Measurements from ENCODE around the gene UBE2S. TPM values are rescaled to one million over a fixed set of nuclear protein-coding genes. Genes with fewer than 3 reads are reported as not detected.

UBE2S gene
- total and polyA plus RNA-seq, 10 of the 15 experiments (the other 5 are each of a cell fraction or from before 2014, with no cell fraction given) = 2.3 to 640 (median 127) TPM

DNA sequence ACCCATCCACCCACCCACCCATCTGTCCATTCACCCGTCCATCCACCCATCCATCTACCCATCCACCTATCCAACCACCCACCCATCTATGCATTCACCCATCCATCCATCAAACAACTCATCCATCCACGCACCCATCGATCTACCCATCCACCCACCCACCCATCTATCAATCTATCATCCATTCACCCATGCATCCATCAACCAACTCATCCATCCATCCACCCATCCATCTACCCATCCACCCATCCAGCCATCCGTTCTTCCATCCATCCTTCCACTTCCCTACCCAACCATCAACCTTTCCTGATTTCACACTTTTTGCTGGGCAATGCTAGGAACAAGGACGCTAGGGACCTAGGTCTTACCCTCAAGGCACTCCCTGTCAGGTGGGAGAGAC lies 25.6 kb downstream of the UBE2S start:
- Histone ChIP-seq H3K4me2 (ENCODE audit: control insufficient read depth, insufficient read depth) (no peak overlapping the region), H3K27me3 (replicated peaks in 1 of 2; ENCODE audit: control insufficient read depth in 2 of 2, insufficient read depth in 2 of 2, low read length in 1 of 2) (no peaks in the 10 kb centered on the region), H2AFZ (ENCODE audit: control insufficient read depth, low read depth, low read length) (no peak overlapping the region), H3K79me2 (ENCODE audit: control insufficient read depth, insufficient read depth, low read length) (peaks cover 19% of the 10 kb centered on the region), H3K27ac (ENCODE audit: control insufficient read depth, insufficient read depth) (no peak overlapping the region), H3K9me3 (replicated peaks; ENCODE audit: control insufficient read depth, insufficient read depth, low read length) (no peaks in the 10 kb centered on the region), H3K9ac (ENCODE audit: control insufficient read depth, insufficient read depth, low read length) (no peak overlapping the region), H3K36me3 (ENCODE audit: control insufficient read depth in 2 of 2, insufficient read depth in 2 of 2, low read length in 1 of 2) (peaks cover 0 to 4% of the 10 kb centered on the region in 2 experiments; a peak in 1 of 4 replicates), H3K4me1 (ENCODE audit: control insufficient read depth, insufficient read depth, low read length) (peaks cover 11% of the 10 kb centered on the region), H4K20me1 (ENCODE audit: control insufficient read depth, insufficient read depth) (peaks cover 7% of the 10 kb centered on the region), H3K4me3 (no peak overlapping the region)
- ATAC-seq (no peak), FAIRE-seq (no peak), DNase-seq (ENCODE audit: low read depth, low spot score) (no peak)
- CTCF ChIA-PET = interaction anchor here (3.2 to 3.4 kb wide), 2 partner anchors 80 to 89 kb away, joined by 34 to 49 read pairs; no protein-coding TSS in a partner anchor
- intact Hi-C loops (cut with micrococcal nuclease; ENCODE audit: unreplicated experiment) = loop anchor here (5.0 to 10.0 kb wide), 3 partner anchors 80 to 767 kb away; partner anchors contain the start of gene PPP6R1
- RAD21 ChIA-PET (ENCODE audit: unreplicated experiment) = no interaction called here
- in situ Hi-C loops (cut with MboI) = no loop called here
- TF ChIP-seq MYB (IDR thresholded peaks at IDR 0.05; ENCODE audit: borderline replicate concordance, low read depth, low read length) (no peak), RAD51 (IDR thresholded peaks at IDR 0.05) (no peak), POU2F2 (IDR thresholded peaks at IDR 0.05; ENCODE audit: borderline replicate concordance, low read depth, low read length) (no peak), CHD2 (IDR thresholded peaks at IDR 0.05; ENCODE audit: borderline replicate concordance, low read depth, low read length) (no peak), KAT2A (conservative IDR thresholded peaks at IDR 0.05; ENCODE audit: control insufficient read depth, low read depth, low read length) (no peak), STAT3 (IDR thresholded peaks at IDR 0.05; ENCODE audit: low read depth, low read length) (no peak), ZNF217 (IDR thresholded peaks at IDR 0.05) (no peak), CREM (IDR thresholded peaks at IDR 0.05; ENCODE audit: low read depth) (no peak)
- TF ChIP-seq, protein P1, sequence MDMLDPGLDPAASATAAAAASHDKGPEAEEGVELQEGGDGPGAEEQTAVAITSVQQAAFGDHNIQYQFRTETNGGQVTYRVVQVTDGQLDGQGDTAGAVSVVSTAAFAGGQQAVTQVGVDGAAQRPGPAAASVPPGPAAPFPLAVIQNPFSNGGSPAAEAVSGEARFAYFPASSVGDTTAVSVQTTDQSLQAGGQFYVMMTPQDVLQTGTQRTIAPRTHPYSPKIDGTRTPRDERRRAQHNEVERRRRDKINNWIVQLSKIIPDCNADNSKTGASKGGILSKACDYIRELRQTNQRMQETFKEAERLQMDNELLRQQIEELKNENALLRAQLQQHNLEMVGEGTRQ (IDR thresholded peaks at IDR 0.05; ENCODE audit: borderline replicate concordance, low read depth, low read length) = no peak
- TF ChIP-seq, protein P2, sequence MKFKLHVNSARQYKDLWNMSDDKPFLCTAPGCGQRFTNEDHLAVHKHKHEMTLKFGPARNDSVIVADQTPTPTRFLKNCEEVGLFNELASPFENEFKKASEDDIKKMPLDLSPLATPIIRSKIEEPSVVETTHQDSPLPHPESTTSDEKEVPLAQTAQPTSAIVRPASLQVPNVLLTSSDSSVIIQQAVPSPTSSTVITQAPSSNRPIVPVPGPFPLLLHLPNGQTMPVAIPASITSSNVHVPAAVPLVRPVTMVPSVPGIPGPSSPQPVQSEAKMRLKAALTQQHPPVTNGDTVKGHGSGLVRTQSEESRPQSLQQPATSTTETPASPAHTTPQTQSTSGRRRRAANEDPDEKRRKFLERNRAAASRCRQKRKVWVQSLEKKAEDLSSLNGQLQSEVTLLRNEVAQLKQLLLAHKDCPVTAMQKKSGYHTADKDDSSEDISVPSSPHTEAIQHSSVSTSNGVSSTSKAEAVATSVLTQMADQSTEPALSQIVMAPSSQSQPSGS (IDR thresholded peaks at IDR 0.05; ENCODE audit: low read length) = no peak
- TF ChIP-seq, protein P3, sequence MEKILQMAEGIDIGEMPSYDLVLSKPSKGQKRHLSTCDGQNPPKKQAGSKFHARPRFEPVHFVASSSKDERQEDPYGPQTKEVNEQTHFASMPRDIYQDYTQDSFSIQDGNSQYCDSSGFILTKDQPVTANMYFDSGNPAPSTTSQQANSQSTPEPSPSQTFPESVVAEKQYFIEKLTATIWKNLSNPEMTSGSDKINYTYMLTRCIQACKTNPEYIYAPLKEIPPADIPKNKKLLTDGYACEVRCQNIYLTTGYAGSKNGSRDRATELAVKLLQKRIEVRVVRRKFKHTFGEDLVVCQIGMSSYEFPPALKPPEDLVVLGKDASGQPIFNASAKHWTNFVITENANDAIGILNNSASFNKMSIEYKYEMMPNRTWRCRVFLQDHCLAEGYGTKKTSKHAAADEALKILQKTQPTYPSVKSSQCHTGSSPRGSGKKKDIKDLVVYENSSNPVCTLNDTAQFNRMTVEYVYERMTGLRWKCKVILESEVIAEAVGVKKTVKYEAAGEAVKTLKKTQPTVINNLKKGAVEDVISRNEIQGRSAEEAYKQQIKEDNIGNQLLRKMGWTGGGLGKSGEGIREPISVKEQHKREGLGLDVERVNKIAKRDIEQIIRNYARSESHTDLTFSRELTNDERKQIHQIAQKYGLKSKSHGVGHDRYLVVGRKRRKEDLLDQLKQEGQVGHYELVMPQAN (conservative IDR thresholded peaks at IDR 0.05) = no peak
- 94% methylated on average over 5 of the region's 5 CpGs for WGBS (ENCODE audit: insufficient coverage, insufficient replicate concordance, low lambda C conversion rate, missing lambda C conversion rate)
- SMC1A ChIA-PET (ENCODE audit: uncharacterized antibody, unreplicated experiment) = interaction anchor here (2.8 kb wide), 1 partner anchor 43 kb away, joined by 15 read pairs; the partner anchor contains the start of gene KMT5C
- POLR2A ChIA-PET = interaction anchor here (1.1 to 3.1 kb wide), 2 partner anchors 41 to 43 kb away, joined by 4 to 26 read pairs; partner anchors contain the start of gene KMT5C
- BruUV-seq (replicated peaks) = no TSS peak
